Erythroblast (primary cell): ENCODE data around the gene CPM.

Experiments
- GATA1 ChIP-seq: IDR thresholded peaks from 2 replicates; pipeline ENCODE4 v1.6.1; 2011; ENCODE audit warnings: low read depth, mild to moderate bottlenecking, control low read depth, low read length, moderate library complexity
- POLR2A ChIP-seq: IDR thresholded peaks from 2 replicates; pipeline ENCODE4 v1.6.1; 2011; ENCODE audit warnings: mild to moderate bottlenecking, low read length

DNA sequence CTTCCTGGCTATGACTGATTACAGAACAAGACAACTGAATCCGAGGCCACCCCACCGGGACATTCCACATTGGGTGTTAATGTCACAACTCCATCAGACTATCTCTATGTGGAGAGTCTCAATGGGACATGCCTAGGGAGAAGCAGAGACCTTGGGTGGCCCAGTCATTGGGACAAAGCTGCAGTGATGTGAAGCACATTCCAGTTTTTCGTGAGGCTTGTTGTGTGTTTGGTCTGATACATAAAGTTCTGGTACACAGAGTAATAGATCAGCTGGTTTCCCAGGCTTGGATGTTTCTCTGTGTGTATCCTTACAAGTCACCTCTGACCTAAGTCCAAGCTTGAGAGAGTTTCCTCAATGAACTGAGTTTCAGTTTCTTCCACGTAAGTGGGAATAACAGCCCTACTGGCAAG lies 42.3 kb downstream of the CPM start:
- TF ChIP-seq POLR2A (no peak), GATA1 (no peak)
